Tibial nerve (tissue), 3 donors: ENCODE measurements around the gene TMEM238.

ENCODE experiments used
- POLR2A ChIP-seq, 2 donors: fragments of 450-650 bp; IDR thresholded peaks; one replicate each; pipeline ENCODE4 v1.6.1; 2017; ENCODE audit warnings: antibody characterized with exemption in 2 of 2, mild to moderate bottlenecking in 2 of 2, moderate library complexity in 2 of 2
- TF ChIP-seq, protein P1 (sequence below), 5 experiments: fragments of 200-600 bp in 3 of 5; fragments of 450-650 bp in 2 of 5; sonication (generic) in 3 of 5; IDR thresholded peaks; one replicate each; pipeline ENCODE4 v1.5.1; 2016 to 2019; ENCODE audit warnings: antibody characterized with exemption in 5 of 5, mild to moderate bottlenecking in 3 of 5, moderate library complexity in 2 of 5

DNA sequence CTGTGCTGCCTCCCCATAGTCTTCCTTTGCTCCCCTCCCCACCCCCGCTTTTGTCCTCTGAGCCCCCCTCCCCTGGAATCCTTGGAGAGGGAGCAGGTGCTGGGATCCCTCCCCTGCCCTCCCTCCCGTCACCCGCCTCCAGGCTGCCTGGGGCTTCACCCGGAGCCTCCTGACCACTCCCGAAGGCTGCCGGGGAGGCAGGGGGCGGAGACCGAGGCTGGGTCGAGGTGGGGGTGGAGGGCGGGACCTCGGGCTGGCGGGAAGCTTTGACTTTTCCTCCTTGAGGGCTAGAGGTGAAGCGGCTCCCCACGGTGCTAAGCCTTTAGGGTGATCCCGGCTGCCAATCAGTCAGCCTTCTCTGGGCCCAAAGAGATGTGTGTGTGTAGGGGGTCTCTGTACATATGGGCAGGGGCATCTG, 42.9 kb downstream of the TMEM238 start:
- TF ChIP-seq, protein P1, sequence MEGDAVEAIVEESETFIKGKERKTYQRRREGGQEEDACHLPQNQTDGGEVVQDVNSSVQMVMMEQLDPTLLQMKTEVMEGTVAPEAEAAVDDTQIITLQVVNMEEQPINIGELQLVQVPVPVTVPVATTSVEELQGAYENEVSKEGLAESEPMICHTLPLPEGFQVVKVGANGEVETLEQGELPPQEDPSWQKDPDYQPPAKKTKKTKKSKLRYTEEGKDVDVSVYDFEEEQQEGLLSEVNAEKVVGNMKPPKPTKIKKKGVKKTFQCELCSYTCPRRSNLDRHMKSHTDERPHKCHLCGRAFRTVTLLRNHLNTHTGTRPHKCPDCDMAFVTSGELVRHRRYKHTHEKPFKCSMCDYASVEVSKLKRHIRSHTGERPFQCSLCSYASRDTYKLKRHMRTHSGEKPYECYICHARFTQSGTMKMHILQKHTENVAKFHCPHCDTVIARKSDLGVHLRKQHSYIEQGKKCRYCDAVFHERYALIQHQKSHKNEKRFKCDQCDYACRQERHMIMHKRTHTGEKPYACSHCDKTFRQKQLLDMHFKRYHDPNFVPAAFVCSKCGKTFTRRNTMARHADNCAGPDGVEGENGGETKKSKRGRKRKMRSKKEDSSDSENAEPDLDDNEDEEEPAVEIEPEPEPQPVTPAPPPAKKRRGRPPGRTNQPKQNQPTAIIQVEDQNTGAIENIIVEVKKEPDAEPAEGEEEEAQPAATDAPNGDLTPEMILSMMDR (IDR thresholded peaks at IDR 0.05), result no peak
- peak in 1 of 2 donors; percentile 16 for TF ChIP-seq POLR2A (IDR thresholded peaks at IDR 0.05)
